ENCODE measurements around the gene UCN2. TPM values are rescaled to one million over a fixed set of nuclear protein-coding genes. Genes with fewer than 3 reads are reported as not detected.

The UCN2 gene, protein sequence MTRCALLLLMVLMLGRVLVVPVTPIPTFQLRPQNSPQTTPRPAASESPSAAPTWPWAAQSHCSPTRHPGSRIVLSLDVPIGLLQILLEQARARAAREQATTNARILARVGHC
- total RNA-seq (2021) (0.34 to 0.46 TPM in 2 of 3 replicates, not detected in the other), Bru-seq, nascent RNA (percentile 6 among the genes with signal in this experiment)
- long read RNA-seq, experiment 1, result 0 reads
- long read RNA-seq, experiment 2, result 0 reads
- long read RNA-seq, experiment 3, result 0 reads

DNA sequence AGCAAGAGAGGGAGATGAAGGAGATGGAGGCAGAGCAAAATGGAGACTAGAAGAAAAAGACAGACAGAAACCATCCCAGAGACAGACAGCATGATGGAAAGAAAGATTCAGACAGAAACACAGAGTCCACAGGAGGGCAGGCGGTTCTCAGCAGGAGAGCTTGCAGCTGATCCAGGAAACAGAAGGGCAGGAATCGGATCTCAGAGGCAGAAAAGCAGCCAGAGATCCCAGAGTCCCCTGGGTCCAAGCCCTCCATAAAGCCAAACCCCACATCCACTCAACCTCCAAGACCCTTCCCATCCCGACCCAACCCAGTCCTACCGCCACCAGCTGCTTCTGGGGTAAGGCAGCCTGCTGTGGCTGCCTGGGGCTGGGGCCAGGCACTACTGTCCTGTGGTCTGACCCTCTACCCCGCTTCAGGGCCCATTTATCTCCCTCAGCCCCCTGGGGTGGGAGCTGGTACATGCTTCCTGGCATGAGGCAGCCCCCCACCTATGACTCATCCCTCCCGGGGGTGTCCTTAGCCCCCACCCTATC lies at the start of gene UCN2:
Gene UCN2 (minus strand): TSS at position 400 of the 537 bp plus-strand sequence. CDS start 657 bp downstream, outside the sequence.
- H3K9me3 Mint-ChIP-seq, result no peaks in the 10 kb centered on the region
- no peak for TF ChIP-seq ZNF317 (CRISPR knock-in tag; IDR thresholded peaks at IDR 0.05; ENCODE audit: borderline replicate concordance, low read depth)
- TF ChIP-seq SMAD4 (CRISPR knock-in tag; IDR thresholded peaks at IDR 0.05), result no peak
- TF ChIP-seq ZNF138 (CRISPR knock-in tag; conservative IDR thresholded peaks at IDR 0.05), result no peak
- no peak for TF ChIP-seq IRF2 (CRISPR knock-in tag; IDR thresholded peaks at IDR 0.05; ENCODE audit: borderline replicate concordance, low read depth)
- no peak for TF ChIP-seq JAZF1 (CRISPR knock-in tag; IDR thresholded peaks at IDR 0.05)
- TF ChIP-seq NR1H2 (CRISPR knock-in tag; IDR thresholded peaks at IDR 0.05), result no peak
- no peak for TF ChIP-seq OVOL2 (CRISPR knock-in tag; IDR thresholded peaks at IDR 0.05; ENCODE audit: borderline replicate concordance)
- no peak for TF ChIP-seq ESRRA (CRISPR knock-in tag; IDR thresholded peaks at IDR 0.05; ENCODE audit: borderline replicate concordance)
- no peak for TF ChIP-seq SMAD3 (CRISPR knock-in tag; IDR thresholded peaks at IDR 0.05; ENCODE audit: borderline replicate concordance)
- TF ChIP-seq, protein P1, sequence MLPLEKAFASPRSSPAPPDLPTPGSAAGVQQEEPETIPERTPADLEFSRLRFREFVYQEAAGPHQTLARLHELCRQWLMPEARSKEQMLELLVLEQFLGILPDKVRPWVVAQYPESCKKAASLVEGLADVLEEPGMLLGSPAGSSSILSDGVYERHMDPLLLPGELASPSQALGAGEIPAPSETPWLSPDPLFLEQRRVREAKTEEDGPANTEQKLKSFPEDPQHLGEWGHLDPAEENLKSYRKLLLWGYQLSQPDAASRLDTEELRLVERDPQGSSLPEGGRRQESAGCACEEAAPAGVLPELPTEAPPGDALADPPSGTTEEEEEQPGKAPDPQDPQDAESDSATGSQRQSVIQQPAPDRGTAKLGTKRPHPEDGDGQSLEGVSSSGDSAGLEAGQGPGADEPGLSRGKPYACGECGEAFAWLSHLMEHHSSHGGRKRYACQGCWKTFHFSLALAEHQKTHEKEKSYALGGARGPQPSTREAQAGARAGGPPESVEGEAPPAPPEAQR (CRISPR knock-in tag; IDR thresholded peaks at IDR 0.05), result no peak
- POLR2A ChIA-PET, result interaction anchor here (0.6 kb wide), 1 partner anchor 90 kb away, joined by 3 read pairs; no protein-coding TSS in a partner anchor
- peaks cover 41% of the 10 kb centered on the region for H3K4me1 Mint-ChIP-seq
- H3K36me3 Mint-ChIP-seq, result no peaks in the 10 kb centered on the region
- peak within 1 kb of the TSS; percentile 39 for H3K27ac Mint-ChIP-seq
- CTCF ChIA-PET, result interaction anchor here (0.8 to 1.6 kb wide), 3 partner anchors 72 to 128 kb away, joined by 3 to 6 read pairs (median 3); partner anchors contain the start of genes NCKIPSD and SLC26A6
- ATAC-seq (no peak), DNase-seq (ENCODE audit: low spot score) (no peak)
- no peak within 1 kb of the TSS for H3K4me3 Mint-ChIP-seq
- no peaks in the 10 kb centered on the region for H3K27me3 Mint-ChIP-seq (ENCODE audit: low read depth)

DNA sequence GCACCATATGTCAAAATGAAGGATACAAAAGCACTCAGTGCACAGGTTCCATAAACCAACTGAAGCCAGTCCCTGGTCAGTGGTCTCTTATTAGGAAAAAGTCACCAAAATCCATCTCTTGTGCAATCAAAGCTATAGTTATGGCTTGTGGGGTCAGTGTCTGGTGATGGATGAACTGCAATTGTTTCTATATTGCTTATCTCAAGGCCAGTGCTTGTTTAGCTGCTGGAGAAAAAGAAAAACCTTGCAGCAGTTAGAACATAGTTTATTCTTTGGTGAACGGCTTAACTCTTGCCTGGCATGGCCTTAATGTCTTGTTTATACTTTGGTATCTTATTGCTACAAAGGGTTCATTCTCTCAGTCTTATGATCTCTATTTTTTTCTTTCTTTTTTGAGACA lies 48.7 kb upstream of the UCN2 start:
- ATAC-seq, result no peak
- Mint-ChIP-seq H3K27ac (peak overlapping the region; percentile 52; the same call in 1 of the 2 replicates), H3K27me3 (ENCODE audit: low read depth) (peaks cover 3% of the 10 kb centered on the region), H3K4me1 (peaks cover 11% of the 10 kb centered on the region), H3K4me3 (no peak overlapping the region), H3K36me3 (peaks cover 22% of the 10 kb centered on the region), H3K9me3 (peaks cover 5% of the 10 kb centered on the region)
- no peak for DNase-seq (ENCODE audit: low spot score)
- ChIA-PET POLR2A (no interaction called here), CTCF (interaction anchor here (1.7 kb wide), 1 partner anchor 23 kb away, joined by 6 read pairs; the partner anchor contains the start of gene SLC26A6)
- TF ChIP-seq, protein P2, sequence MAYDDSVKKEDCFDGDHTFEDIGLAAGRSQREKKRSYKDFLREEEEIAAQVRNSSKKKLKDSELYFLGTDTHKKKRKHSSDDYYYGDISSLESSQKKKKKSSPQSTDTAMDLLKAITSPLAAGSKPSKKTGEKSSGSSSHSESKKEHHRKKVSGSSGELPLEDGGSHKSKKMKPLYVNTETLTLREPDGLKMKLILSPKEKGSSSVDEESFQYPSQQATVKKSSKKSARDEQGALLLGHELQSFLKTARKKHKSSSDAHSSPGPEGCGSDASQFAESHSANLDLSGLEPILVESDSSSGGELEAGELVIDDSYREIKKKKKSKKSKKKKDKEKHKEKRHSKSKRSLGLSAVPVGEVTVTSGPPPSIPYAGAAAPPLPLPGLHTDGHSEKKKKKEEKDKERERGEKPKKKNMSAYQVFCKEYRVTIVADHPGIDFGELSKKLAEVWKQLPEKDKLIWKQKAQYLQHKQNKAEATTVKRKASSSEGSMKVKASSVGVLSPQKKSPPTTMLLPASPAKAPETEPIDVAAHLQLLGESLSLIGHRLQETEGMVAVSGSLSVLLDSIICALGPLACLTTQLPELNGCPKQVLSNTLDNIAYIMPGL (CRISPR knock-in tag; IDR thresholded peaks at IDR 0.05), result no peak
- TF ChIP-seq, protein P3, sequence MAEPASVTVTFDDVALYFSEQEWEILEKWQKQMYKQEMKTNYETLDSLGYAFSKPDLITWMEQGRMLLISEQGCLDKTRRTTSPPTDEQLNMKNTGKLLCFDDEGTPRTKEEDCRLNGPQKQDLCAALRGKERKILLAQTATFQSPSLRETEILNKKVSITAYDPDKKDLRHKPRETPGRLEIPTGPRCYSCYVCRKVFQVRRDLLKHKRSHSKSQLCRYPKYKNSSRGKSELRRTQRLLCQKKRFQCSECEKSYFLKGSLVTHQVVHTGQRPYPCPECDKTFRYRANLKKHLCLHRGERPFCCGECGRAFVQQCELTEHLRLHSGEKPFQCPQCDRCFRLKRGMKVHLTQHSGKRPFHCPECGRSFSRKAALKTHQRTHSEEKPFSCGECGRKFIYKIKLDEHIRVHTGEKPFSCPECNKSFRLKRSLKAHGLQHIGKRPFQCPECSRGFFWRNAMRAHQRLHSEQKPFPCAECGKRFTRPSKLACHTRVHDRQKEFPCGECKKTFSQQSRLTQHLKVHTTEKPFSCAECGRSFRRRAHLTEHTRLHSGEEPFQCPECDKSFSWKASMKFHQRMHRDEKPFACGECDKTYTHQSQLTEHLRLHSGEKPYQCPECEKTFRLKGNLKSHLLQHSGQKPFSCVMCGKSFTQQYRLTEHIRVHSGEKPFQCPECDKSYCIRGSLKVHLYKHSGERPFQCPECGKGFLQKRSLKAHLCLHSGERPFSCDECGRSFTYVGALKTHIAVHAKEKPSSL (CRISPR knock-in tag; conservative IDR thresholded peaks at IDR 0.05), result no peak
- TF ChIP-seq CREM (CRISPR knock-in tag; IDR thresholded peaks at IDR 0.05) (no peak), ZNF396 (CRISPR knock-in tag; IDR thresholded peaks at IDR 0.05; ENCODE audit: borderline replicate concordance) (no peak)
- TF ChIP-seq, protein P4, sequence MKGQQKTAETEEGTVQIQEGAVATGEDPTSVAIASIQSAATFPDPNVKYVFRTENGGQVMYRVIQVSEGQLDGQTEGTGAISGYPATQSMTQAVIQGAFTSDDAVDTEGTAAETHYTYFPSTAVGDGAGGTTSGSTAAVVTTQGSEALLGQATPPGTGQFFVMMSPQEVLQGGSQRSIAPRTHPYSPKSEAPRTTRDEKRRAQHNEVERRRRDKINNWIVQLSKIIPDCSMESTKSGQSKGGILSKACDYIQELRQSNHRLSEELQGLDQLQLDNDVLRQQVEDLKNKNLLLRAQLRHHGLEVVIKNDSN (CRISPR knock-in tag; IDR thresholded peaks at IDR 0.05), result no peak
- TF ChIP-seq, protein P5, sequence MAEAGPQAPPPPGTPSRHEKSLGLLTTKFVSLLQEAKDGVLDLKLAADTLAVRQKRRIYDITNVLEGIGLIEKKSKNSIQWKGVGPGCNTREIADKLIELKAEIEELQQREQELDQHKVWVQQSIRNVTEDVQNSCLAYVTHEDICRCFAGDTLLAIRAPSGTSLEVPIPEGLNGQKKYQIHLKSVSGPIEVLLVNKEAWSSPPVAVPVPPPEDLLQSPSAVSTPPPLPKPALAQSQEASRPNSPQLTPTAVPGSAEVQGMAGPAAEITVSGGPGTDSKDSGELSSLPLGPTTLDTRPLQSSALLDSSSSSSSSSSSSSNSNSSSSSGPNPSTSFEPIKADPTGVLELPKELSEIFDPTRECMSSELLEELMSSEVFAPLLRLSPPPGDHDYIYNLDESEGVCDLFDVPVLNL (CRISPR knock-in tag; IDR thresholded peaks at IDR 0.05; ENCODE audit: borderline replicate concordance, low read depth), result no peak
